GM12892 (cell line): Measurements from ENCODE around the gene TTF2.

Source experiments
- POLR2AphosphoS5 ChIP-seq: IDR thresholded peaks from 2 replicates; pipeline ENCODE4 v1.6.1; 2011; ENCODE audit warnings: low read depth, low read length, control low read depth
- TAF1 ChIP-seq: IDR thresholded peaks from 2 replicates; pipeline ENCODE4 v1.6.1; 2011; ENCODE audit warnings: low read depth, mild to moderate bottlenecking, control low read depth, low read length, borderline replicate concordance

- TF ChIP-seq TAF1, result no peak
- TF ChIP-seq POLR2AphosphoS5, result no peak
Measured at GRCh38 chr1:117032681-117033539, 27.2 kb upstream of the TTF2 start.
